AG04449 (cell line): Measurements from ENCODE around the gene MAD2L1BP.

Experiments
- CTCF ChIA-PET: fragments of 350-600 bp; formaldehyde crosslinking; extraction: SDS; loops from one replicate; lab custom pipeline; 2021; ENCODE audit warnings: antibody characterized with exemption; lab: Yijun Ruan, JAX
- POLR2A ChIA-PET: fragments of 400-600, 350-600 bp; formaldehyde crosslinking; extraction: SDS; loops from one replicate; lab custom pipeline; 2020; ENCODE audit warnings: antibody characterized with exemption, inconsistent platforms; lab: Yijun Ruan, JAX
- DNase-seq: peaks from one replicate; pipeline ENCODE4 v3.0.0-alpha.2; 2010; ENCODE audit warnings: low read depth, low spot score
- H3K4me3 ChIP-seq: 2 replicates; pipeline ENCODE4 v1.5.1; 2011; ENCODE audit warnings: low read depth, mild to moderate bottlenecking, control low read depth, low read length
- CTCF ChIP-seq: IDR thresholded peaks from one replicate; pipeline ENCODE4 v1.5.1; 2011; ENCODE audit warnings: mild to moderate bottlenecking, moderate library complexity, low read length, control low read depth, inconsistent platforms; ENCODE audit not compliant: insufficient read depth; ENCODE audit errors: missing control alignments

The MAD2L1BP gene

GRCh38 chr6:43682724-43683429 is 47.2 kb downstream of the MAD2L1BP start:
- H3K4me3 ChIP-seq, result no peak overlapping the region
- CTCF ChIA-PET, result interaction anchor here (0.7 to 7.1 kb wide), 3 partner anchors 15 to 397 kb away, joined by 3 to 74 read pairs (median 5); no protein-coding TSS in a partner anchor
- DNase-seq, result no peak
- TF ChIP-seq CTCF, result no peak
- POLR2A ChIA-PET, result no interaction called here

- DNase-seq, result no peak
- POLR2A ChIA-PET, result no interaction called here
- H3K4me3 ChIP-seq, result no peak overlapping the region
- CTCF ChIA-PET, result interaction anchor here (0.7 to 1.3 kb wide), 3 partner anchors 17 to 396 kb away, joined by 3 to 5 read pairs (median 3); partner anchors contain the start of gene VEGFA
- TF ChIP-seq CTCF, result no peak
Observed at GRCh38 chr6:43683708-43684455, 48.2 kb downstream of the MAD2L1BP start.

GRCh38 chr6:43687079-43687436 is 51.4 kb downstream of the MAD2L1BP start:
- ChIA-PET POLR2A (interaction anchor here (1.4 to 1.5 kb wide), 2 partner anchors 18 to 83 kb away, joined by 3 to 7 read pairs; partner anchors contain the start of gene VEGFA), CTCF (interaction anchor here (0.9 to 5.9 kb wide), 5 partner anchors 17 to 388 kb away, joined by 4 to 71 read pairs (median 10); no protein-coding TSS in a partner anchor)

GRCh38 chr6:43687437-43688347 is 52.1 kb downstream of the MAD2L1BP start, which contains the start of gene MRPS18A:
Gene MRPS18A (minus strand): TSS chr6:43687791. CDS start chr6:43687779, 12 bp downstream.
- POLR2A ChIA-PET, result interaction anchor here (1.4 to 1.5 kb wide), 2 partner anchors 19 to 82 kb away, joined by 3 to 7 read pairs; partner anchors contain the start of gene VEGFA
- TF ChIP-seq CTCF, result no peak
- peak within 1 kb of the TSS; percentile 92 for H3K4me3 ChIP-seq
- DNase-seq, result no peak
- CTCF ChIA-PET, result interaction anchor here (0.9 to 5.9 kb wide), 9 partner anchors 10 to 391 kb away, joined by 3 to 71 read pairs (median 7); no protein-coding TSS in a partner anchor

More at GRCh38 chr6:43687079-43687436, 51.4 kb downstream of the MAD2L1BP start:
- DNase-seq, result no peak
- TF ChIP-seq CTCF, result no peak
- peak overlapping the region; percentile 92 for H3K4me3 ChIP-seq

- POLR2A ChIA-PET, result interaction anchor here (0.6 kb wide), 1 partner anchor 35 kb away, joined by 3 read pairs; no protein-coding TSS in a partner anchor
- TF ChIP-seq CTCF, result no peak
- H3K4me3 ChIP-seq, result no peak overlapping the region
- DNase-seq, result no peak
- CTCF ChIA-PET, result interaction anchor here (1.3 to 5.9 kb wide), 4 partner anchors 11 to 385 kb away, joined by 4 to 71 read pairs (median 7); no protein-coding TSS in a partner anchor
Observed at GRCh38 chr6:43689421-43689820, 53.8 kb downstream of the MAD2L1BP start.
